RKO (cell line): Measurements from ENCODE around the gene LGALSL.

ENCODE experiments used
- DNase-seq: peaks from one replicate; pipeline ENCODE4 v3.0.0-alpha.2; 2016; ENCODE audit warnings: low spot score

Gene LGALSL

DNA sequence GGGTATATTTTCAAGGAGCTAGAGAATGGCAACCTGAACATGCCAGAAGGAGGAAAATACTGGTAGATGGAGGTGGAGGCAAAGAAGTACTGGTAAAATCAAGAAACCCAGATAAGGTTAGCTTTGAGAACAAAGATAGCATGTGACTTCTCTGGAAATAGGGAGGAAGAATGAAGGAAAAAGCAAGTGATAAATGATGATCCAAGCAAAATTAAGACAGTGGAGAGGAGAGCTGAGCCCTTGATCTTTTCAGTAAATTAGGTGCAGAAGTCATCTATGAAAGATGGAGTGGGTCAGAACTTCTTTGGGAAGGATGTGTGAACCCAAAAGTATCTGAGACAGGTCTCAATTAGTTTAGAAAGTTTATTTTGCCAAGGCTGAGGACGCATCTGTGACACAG is 44.5 kb downstream of the LGALSL start:
- DNase-seq, result no peak

DNA sequence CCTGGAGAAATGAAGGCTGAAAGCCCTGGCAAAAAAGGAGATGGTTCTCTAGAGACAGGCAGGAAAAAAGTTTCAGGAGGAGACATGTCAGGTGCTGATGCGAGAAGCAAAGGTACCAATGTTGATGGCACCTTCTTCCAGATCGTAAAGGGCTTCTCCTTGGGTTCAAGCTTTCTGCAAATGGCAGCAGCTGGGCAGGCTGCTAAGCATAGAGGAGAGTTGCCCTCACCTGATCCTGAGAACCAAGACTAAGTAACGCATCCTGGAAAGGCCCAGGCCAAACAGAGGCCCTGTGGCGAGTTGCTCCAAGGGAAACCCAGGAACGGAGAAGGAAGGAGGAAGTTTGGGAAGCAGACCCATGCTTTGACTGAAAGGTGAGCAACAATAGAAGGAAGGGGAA is 46.6 kb downstream of the LGALSL start:
- DNase-seq, result no peak

GRCh38 chr2:64501946-64502345 is 48.0 kb downstream of the LGALSL start:
- DNase-seq, result no peak

DNA sequence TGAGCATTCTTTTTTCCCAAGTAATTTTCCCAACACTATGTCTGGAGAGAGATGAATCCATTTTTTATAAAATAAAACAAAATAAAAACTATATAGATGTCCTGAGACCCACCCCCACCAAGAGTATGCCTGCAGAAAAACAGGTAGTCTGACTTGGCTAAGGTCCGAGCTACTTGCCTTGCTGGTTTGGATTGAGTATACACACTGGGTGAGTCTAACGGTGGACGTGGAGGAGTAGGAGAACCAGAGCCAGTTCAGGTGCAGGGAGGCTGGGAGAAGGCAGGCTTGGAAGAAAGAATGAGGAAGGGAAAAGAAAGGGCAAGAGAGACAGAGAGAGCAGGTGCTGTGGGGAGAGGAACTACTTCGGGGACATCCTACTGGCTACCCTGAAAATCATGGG is 48.9 kb downstream of the LGALSL start:
- no peak for DNase-seq

GRCh38 chr2:64504774-64505720 is 51.1 kb downstream of the LGALSL start:
- no peak for DNase-seq

- no peak for DNase-seq
Measured at GRCh38 chr2:64506686-64507085, 52.7 kb downstream of the LGALSL start.
